ENCODE measurements around the gene NTN1.
A peak's percentile ranks its signal among the peaks of the same experiment; 100 is the strongest.

Gene NTN1

GRCh38 chr17:9006175-9006767 is 15.0 kb upstream of the NTN1 start:
- DNase-seq: no peak

- DNase-seq: no peak
Observed at GRCh38 chr17:9007052-9007714, 14.1 kb upstream of the NTN1 start.

GRCh38 chr17:9009096-9009495 is 12.2 kb upstream of the NTN1 start:
- no peak for DNase-seq

GRCh38 chr17:9009737-9010136 is 11.6 kb upstream of the NTN1 start:
- DNase-seq: no peak

GRCh38 chr17:9011001-9011400 is 10.3 kb upstream of the NTN1 start:
- DNase-seq: no peak

- peak; percentile 94 for DNase-seq
Observed at GRCh38 chr17:9016941-9017552, 4.3 kb upstream of the NTN1 start.

- DNase-seq: peak; percentile 19
Observed at GRCh38 chr17:9018726-9019125, 2.6 kb upstream of the NTN1 start.

- DNase-seq: no peak
Observed at GRCh38 chr17:9020096-9020823, 1.1 kb upstream of the NTN1 start.

- no peak for DNase-seq
Observed at GRCh38 chr17:9020824-9021157, 519 bp upstream of the NTN1 start.

- DNase-seq: peak; percentile 19
Observed at GRCh38 chr17:9021992-9022572, 772 bp downstream of the NTN1 start.

GRCh38 chr17:9022573-9023391 is 1.5 kb downstream of the NTN1 start:
- DNase-seq: no peak

GRCh38 chr17:9023392-9024218 is 2.3 kb downstream of the NTN1 start:
- no peak for DNase-seq

- DNase-seq: no peak
Observed at GRCh38 chr17:9024497-9024896, 3.2 kb downstream of the NTN1 start.

- DNase-seq: no peak
Observed at GRCh38 chr17:9026741-9027140, 5.4 kb downstream of the NTN1 start.

- no peak for DNase-seq
Observed at GRCh38 chr17:9028202-9028987, 7.1 kb downstream of the NTN1 start.

GRCh38 chr17:9028988-9029570 is 7.8 kb downstream of the NTN1 start:
- no peak for DNase-seq

GRCh38 chr17:9032151-9032550 is 10.8 kb downstream of the NTN1 start:
- no peak for DNase-seq

- DNase-seq: no peak
Observed at GRCh38 chr17:9032583-9032982, 11.3 kb downstream of the NTN1 start.

GRCh38 chr17:9035249-9035648 is 13.9 kb downstream of the NTN1 start:
- DNase-seq: no peak

GRCh38 chr17:9036336-9036735 is 15.0 kb downstream of the NTN1 start:
- peak; percentile 34 for DNase-seq

GRCh38 chr17:9037736-9038135 is 16.4 kb downstream of the NTN1 start:
- peak; percentile 79 for DNase-seq

Data from OCI-M1 (cell line).